Stimulated activated CD4-positive, alpha-beta T cell treated with anti-CD3 and anti-CD28 coated beads, Interleukin-15, amount 100 ng/mL, for 48 hours (primary cell): ENCODE data around the gene PTPRE.

Source experiments
- DNase-seq, 2 donors: peaks; one replicate each; pipeline ENCODE4 v3.0.0-alpha.2; 2020; ENCODE audit warnings: low read depth in 2 of 2

Gene PTPRE

GRCh38 chr10:128123846-128124245 is 216.9 kb downstream of the PTPRE start:
- no peak for DNase-seq

- DNase-seq = no peak
These were observed 218.0 kb downstream of the PTPRE start for GRCh38 chr10:128124813-128125403.

- no peak for DNase-seq
These were observed 218.6 kb downstream of the PTPRE start for GRCh38 chr10:128125416-128125943.

- DNase-seq = peak; percentile 87 to 88
These were observed 219.3 kb downstream of the PTPRE start, which contains the start of gene MKI67 for GRCh38 chr10:128125944-128126764. Gene MKI67, minus strand, starts transcription at chr10:128126423. Its CDS starts 756 bp downstream, at chr10:128125667.

GRCh38 chr10:128128582-128128981 is 221.7 kb downstream of the PTPRE start:
- no peak for DNase-seq

- no peak for DNase-seq
These were observed 223.1 kb downstream of the PTPRE start for GRCh38 chr10:128130051-128130450.
